ENCODE results near the gene FAM124B. TPM values are rescaled to one million over a fixed set of nuclear protein-coding genes. Genes with fewer than 3 reads are reported as not detected.

The FAM124B gene
- polyA plus RNA-seq (2013, experiment 1 of 2; ENCODE audit: insufficient read length) = not detected
- polyA plus RNA-seq (2013, experiment 2 of 2; ENCODE audit: insufficient read length) = 0.18 TPM

GRCh38 chr2:224401641-224402342 lies at the start of gene FAM124B:
TSS of gene FAM124B (minus strand) at chr2:224402107. CDS start at chr2:224401768, 339 bp downstream.
- DNase-seq = peak; percentile 24

GRCh38 chr2:224449212-224450147 lies 47.6 kb upstream of the FAM124B start:
- DNase-seq = peak; percentile 27

GRCh38 chr2:224448236-224448635 lies 46.3 kb upstream of the FAM124B start:
- DNase-seq = no peak

- no peak for DNase-seq
These were observed 42.9 kb upstream of the FAM124B start for GRCh38 chr2:224444783-224445182.

GRCh38 chr2:224444021-224444420 lies 42.1 kb upstream of the FAM124B start:
- DNase-seq = peak; percentile 73

- peak; percentile 27 for DNase-seq
These were observed 40.4 kb upstream of the FAM124B start for GRCh38 chr2:224442071-224442967.

- DNase-seq = no peak
These were observed 39.1 kb upstream of the FAM124B start for GRCh38 chr2:224440988-224441387.

GRCh38 chr2:224438726-224439125 lies 36.8 kb upstream of the FAM124B start:
- no peak for DNase-seq

- DNase-seq = no peak
These were observed 34.7 kb upstream of the FAM124B start for GRCh38 chr2:224436634-224437033.

- no peak for DNase-seq
These were observed 32.7 kb upstream of the FAM124B start for GRCh38 chr2:224434618-224435017.

- DNase-seq = no peak
These were observed 31.5 kb upstream of the FAM124B start for GRCh38 chr2:224433442-224433841.

- no peak for DNase-seq
These were observed 30.2 kb upstream of the FAM124B start for GRCh38 chr2:224432003-224432579.

- DNase-seq = no peak
These were observed 27.5 kb upstream of the FAM124B start for GRCh38 chr2:224429441-224429810.

GRCh38 chr2:224428787-224429440 lies 27.0 kb upstream of the FAM124B start:
- no peak for DNase-seq

- no peak for DNase-seq
These were observed 25.6 kb upstream of the FAM124B start for GRCh38 chr2:224427471-224427870.

GRCh38 chr2:224426656-224427055 lies 24.7 kb upstream of the FAM124B start:
- DNase-seq = no peak

- no peak for DNase-seq
These were observed 19.2 kb upstream of the FAM124B start for GRCh38 chr2:224421065-224421464.

- no peak for DNase-seq
These were observed 16.0 kb upstream of the FAM124B start for GRCh38 chr2:224417947-224418346.

- DNase-seq = no peak
These were observed 15.4 kb upstream of the FAM124B start for GRCh38 chr2:224417361-224417729.

- no peak for DNase-seq
These were observed 14.9 kb upstream of the FAM124B start for GRCh38 chr2:224416656-224417360.

GRCh38 chr2:224413381-224413780 lies 11.5 kb upstream of the FAM124B start:
- DNase-seq = no peak
